Measurements from ENCODE around the gene ZNF579.
"Not testable (repeated sequence)": the region's sequence is repeated elsewhere in the genome, so short reads cannot be mapped to it uniquely, and the experiment has no call there.

Gene ZNF579

GRCh38 chr19:55539090-55539984 lies 41.3 kb downstream of the ZNF579 start:
- DNase-seq (ENCODE audit: low spot score) = no peak

GRCh38 chr19:55538132-55538531 lies 42.5 kb downstream of the ZNF579 start:
- DNase-seq (ENCODE audit: low spot score) = no peak

- DNase-seq (ENCODE audit: low spot score) = no peak
Measured at GRCh38 chr19:55537741-55538111, 42.9 kb downstream of the ZNF579 start.

- no peak for DNase-seq (ENCODE audit: low spot score)
Measured at GRCh38 chr19:55536951-55537740, 43.5 kb downstream of the ZNF579 start, which contains the start of gene SBK2. Gene SBK2, minus strand, starts transcription at chr19:55537133. Its CDS starts 839 bp downstream, at chr19:55536294.

- no peak for DNase-seq (ENCODE audit: low spot score)
Measured at GRCh38 chr19:55536366-55536765, 44.3 kb downstream of the ZNF579 start.

- DNase-seq (ENCODE audit: low spot score) = no peak
Measured at GRCh38 chr19:55535965-55536350, 44.7 kb downstream of the ZNF579 start.

- DNase-seq (ENCODE audit: low spot score) = no peak
Measured at GRCh38 chr19:55535173-55535964, 45.3 kb downstream of the ZNF579 start.

- DNase-seq (ENCODE audit: low spot score) = not testable (repeated sequence)
Measured at GRCh38 chr19:55534280-55534679, 46.4 kb downstream of the ZNF579 start.

GRCh38 chr19:55530996-55531395 lies 49.7 kb downstream of the ZNF579 start:
- DNase-seq (ENCODE audit: low spot score) = no peak

GRCh38 chr19:55529636-55530234 lies 50.9 kb downstream of the ZNF579 start:
- no peak for DNase-seq (ENCODE audit: low spot score)

GRCh38 chr19:55528030-55528803 lies 52.4 kb downstream of the ZNF579 start:
- DNase-seq (ENCODE audit: low spot score) = no peak

GRCh38 chr19:55527197-55528029 lies 53.2 kb downstream of the ZNF579 start:
- no peak for DNase-seq (ENCODE audit: low spot score)

Measured in CD4-positive, alpha-beta T cell treated with Interleukin-6 at 100 ng/mL for 8 hours (primary cell).